ENCODE results near the gene RBMS3. TPM values are rescaled to one million over a fixed set of nuclear protein-coding genes. Genes with fewer than 3 reads are reported as not detected.

The RBMS3 gene
- total RNA-seq, 1 donor: 2.1 TPM

GRCh38 chr3:29829340-29829739, 548.5 kb downstream of the RBMS3 start:
- Histone ChIP-seq H3K27me3 (ENCODE audit: insufficient read depth, low read length) (no peaks in the 10 kb centered on the region), H3K9me3 (ENCODE audit: low read depth, low read length) (no peaks in the 10 kb centered on the region), H3K4me3 (ENCODE audit: low read length) (no peak overlapping the region), H3K4me1 (ENCODE audit: insufficient read depth, low read length) (no peaks in the 10 kb centered on the region)

DNA sequence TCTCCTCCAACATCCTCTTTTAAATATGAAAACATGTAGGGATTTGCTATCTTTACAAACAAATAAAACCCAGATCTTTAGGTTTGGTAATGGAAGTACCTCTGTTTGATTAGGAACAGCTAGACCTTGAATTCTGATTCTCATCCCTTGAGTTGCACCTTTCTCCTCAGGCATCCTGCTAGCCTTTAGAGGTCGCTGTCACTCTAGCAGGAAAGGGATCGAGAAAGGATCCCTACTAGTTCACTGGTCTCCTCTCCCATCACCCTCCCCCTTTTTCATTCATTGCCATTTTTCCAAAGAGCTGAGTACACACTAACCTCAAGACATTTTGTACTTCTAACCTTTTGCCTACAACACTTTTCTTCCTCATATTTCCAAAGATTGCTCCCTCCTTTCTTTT, 569.8 kb downstream of the RBMS3 start:
- Histone ChIP-seq H3K4me1 (ENCODE audit: insufficient read depth, low read length) (no peaks in the 10 kb centered on the region), H3K4me3 (ENCODE audit: low read length) (no peak overlapping the region), H3K9me3 (ENCODE audit: low read depth, low read length) (no peaks in the 10 kb centered on the region), H3K27me3 (ENCODE audit: insufficient read depth, low read length) (no peaks in the 10 kb centered on the region)

DNA sequence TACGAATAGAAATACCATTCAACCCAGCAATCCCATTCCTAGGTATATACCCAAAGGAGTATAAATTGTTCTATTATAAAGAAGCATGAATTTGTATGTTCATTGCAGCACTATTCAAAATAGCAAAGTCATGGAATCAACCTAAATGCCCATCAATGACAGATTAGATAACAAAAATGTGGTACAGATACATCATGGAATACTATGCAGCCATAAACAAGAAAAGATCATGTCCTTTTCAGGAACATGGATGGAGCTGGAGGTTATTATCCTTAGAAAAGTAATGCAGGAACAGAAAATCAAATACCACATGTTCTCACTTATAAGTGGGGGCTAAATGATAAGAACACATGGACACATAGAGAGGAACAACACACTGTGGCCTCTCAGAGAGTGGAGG, 571.9 kb downstream of the RBMS3 start:
- no peak overlapping the region for H3K4me3 ChIP-seq (ENCODE audit: low read length)
- H3K4me1 ChIP-seq (ENCODE audit: insufficient read depth, low read length): no peaks in the 10 kb centered on the region
- no peaks in the 10 kb centered on the region for H3K9me3 ChIP-seq (ENCODE audit: low read depth, low read length)
- no peaks in the 10 kb centered on the region for H3K27me3 ChIP-seq (ENCODE audit: insufficient read depth, low read length)

- Histone ChIP-seq H3K27me3 (ENCODE audit: insufficient read depth, low read length) (no peaks in the 10 kb centered on the region), H3K4me3 (ENCODE audit: low read length) (no peak overlapping the region), H3K9me3 (ENCODE audit: low read depth, low read length) (no peaks in the 10 kb centered on the region), H3K4me1 (ENCODE audit: insufficient read depth, low read length) (no peaks in the 10 kb centered on the region)
Measured at GRCh38 chr3:29853841-29854397, 573.0 kb downstream of the RBMS3 start.

DNA sequence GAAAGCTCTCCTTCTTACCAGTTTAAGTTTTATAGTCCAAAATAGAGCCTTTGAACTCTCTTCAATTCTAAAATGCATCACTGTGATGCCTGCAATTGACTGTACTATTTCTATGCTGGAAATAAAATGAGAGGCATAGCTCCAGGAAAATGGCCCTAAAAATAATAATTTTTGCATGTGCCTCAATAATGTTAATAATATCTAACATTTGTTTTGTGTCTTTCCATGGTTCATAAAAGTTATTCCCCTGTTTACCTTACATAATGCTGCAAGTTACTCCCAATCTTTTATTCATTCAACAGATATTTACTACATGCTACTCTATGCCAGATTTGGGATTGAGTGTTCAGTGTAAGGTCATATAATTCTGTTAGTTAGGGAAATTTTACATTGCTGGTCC, 574.0 kb downstream of the RBMS3 start:
- H3K27me3 ChIP-seq (ENCODE audit: insufficient read depth, low read length): no peaks in the 10 kb centered on the region
- no peaks in the 10 kb centered on the region for H3K9me3 ChIP-seq (ENCODE audit: low read depth, low read length)
- H3K4me3 ChIP-seq (ENCODE audit: low read length): no peak overlapping the region
- H3K4me1 ChIP-seq (ENCODE audit: insufficient read depth, low read length): no peaks in the 10 kb centered on the region

DNA sequence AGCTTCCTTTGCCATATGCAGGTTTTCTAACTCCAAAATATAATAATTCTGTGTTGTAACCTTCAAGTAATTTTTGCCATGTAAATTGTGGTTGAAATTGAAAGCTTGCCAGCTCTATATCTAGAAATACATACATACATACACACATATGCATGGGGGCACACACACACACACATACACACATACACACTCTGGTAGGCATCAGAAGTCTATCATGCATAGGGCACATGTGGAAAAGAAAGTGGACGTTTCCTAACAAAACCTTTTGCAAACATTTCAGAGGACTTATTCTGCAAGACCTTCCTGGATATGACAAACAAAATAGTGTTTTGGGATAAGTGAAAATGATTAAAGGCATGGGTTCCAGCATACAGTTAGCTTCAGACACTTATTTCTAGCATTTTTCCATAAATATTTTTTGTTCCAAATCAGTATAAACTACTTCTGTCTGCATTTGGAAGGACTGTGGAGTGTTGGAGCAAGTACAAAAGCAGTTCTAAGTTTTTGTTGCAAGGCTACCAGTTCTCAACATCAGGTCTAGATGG, 578.9 kb downstream of the RBMS3 start:
- Histone ChIP-seq H3K27me3 (ENCODE audit: insufficient read depth, low read length) (no peaks in the 10 kb centered on the region), H3K9me3 (ENCODE audit: low read depth, low read length) (no peaks in the 10 kb centered on the region), H3K4me3 (ENCODE audit: low read length) (no peak overlapping the region), H3K4me1 (ENCODE audit: insufficient read depth, low read length) (no peaks in the 10 kb centered on the region)

- no peaks in the 10 kb centered on the region for H3K27me3 ChIP-seq (ENCODE audit: insufficient read depth, low read length)
- no peaks in the 10 kb centered on the region for H3K4me1 ChIP-seq (ENCODE audit: insufficient read depth, low read length)
- H3K9me3 ChIP-seq (ENCODE audit: low read depth, low read length): no peaks in the 10 kb centered on the region
- H3K4me3 ChIP-seq (ENCODE audit: low read length): no peak overlapping the region
Measured at GRCh38 chr3:29864809-29865208, 583.9 kb downstream of the RBMS3 start.

- no peaks in the 10 kb centered on the region for H3K9me3 ChIP-seq (ENCODE audit: low read depth, low read length)
- no peaks in the 10 kb centered on the region for H3K27me3 ChIP-seq (ENCODE audit: insufficient read depth, low read length)
- no peaks in the 10 kb centered on the region for H3K4me1 ChIP-seq (ENCODE audit: insufficient read depth, low read length)
- no peak overlapping the region for H3K4me3 ChIP-seq (ENCODE audit: low read length)
Measured at GRCh38 chr3:29868543-29869101, 587.8 kb downstream of the RBMS3 start.

DNA sequence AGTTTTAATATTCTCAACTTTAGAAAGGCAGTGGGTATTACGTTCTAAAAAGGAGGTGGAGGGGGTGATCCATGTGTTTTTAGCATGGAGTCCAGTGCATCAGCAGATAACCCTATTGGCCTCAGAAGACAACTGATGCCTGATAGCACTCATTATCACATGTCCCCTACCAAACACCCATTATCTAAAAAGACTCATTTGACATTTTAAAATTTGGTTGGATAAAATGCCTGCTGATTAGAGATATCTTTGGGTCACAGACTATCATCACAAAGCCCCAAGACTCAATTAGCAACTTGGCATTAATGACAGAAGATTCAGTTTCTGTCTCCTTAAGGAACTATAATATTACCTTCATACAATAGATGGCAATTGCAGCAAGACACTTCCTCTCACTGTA, 589.3 kb downstream of the RBMS3 start:
- Histone ChIP-seq H3K4me3 (ENCODE audit: low read length) (no peak overlapping the region), H3K9me3 (ENCODE audit: low read depth, low read length) (no peaks in the 10 kb centered on the region), H3K4me1 (ENCODE audit: insufficient read depth, low read length) (no peaks in the 10 kb centered on the region), H3K27me3 (ENCODE audit: insufficient read depth, low read length) (no peaks in the 10 kb centered on the region)

DNA sequence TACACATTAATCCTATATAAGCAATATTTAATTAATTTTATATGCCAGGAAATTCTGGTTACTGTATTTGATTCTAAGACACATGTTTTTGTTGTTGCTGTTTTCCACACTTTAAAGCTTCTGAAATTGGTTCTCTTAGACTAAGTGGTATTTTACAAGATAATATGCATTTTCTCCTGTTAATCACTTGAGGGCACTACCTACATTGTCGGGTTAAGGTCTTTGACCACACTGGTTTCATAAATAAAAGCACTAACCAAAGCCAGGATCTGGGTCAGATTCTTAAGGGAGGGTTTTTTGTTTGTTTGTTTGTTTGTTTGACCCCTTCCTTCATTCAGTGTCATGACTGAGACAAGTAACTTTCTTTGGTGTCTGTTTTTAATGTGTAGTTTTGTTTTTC, 590.2 kb downstream of the RBMS3 start:
- Histone ChIP-seq H3K4me1 (ENCODE audit: insufficient read depth, low read length) (no peaks in the 10 kb centered on the region), H3K9me3 (ENCODE audit: low read depth, low read length) (no peaks in the 10 kb centered on the region), H3K27me3 (ENCODE audit: insufficient read depth, low read length) (no peaks in the 10 kb centered on the region), H3K4me3 (ENCODE audit: low read length) (no peak overlapping the region)

- Histone ChIP-seq H3K9me3 (ENCODE audit: low read depth, low read length) (no peaks in the 10 kb centered on the region), H3K27me3 (ENCODE audit: insufficient read depth, low read length) (no peaks in the 10 kb centered on the region), H3K4me3 (ENCODE audit: low read length) (no peak overlapping the region), H3K4me1 (ENCODE audit: insufficient read depth, low read length) (no peaks in the 10 kb centered on the region)
Measured at GRCh38 chr3:29880809-29881208, 599.9 kb downstream of the RBMS3 start.

DNA sequence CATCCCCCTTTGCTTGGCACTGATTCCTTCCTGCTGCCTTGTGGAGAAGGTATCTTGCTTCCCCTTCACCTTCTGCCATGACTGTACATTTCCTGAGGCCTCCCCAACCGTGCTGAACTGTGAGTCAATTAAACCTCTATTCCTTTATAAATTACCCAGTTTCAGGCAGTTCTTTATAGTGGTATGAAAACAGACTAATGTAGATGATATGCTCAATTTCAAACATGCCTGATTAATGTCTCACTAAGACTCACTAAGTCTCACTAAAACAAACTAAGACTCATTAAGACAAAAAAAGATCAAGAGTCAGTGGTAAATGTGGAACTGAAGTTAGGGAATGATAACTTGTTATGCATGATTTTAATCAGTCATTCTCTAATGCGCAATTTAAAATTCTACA, 606.6 kb downstream of the RBMS3 start:
- H3K9me3 ChIP-seq (ENCODE audit: low read depth, low read length): no peaks in the 10 kb centered on the region
- H3K4me3 ChIP-seq (ENCODE audit: low read length): no peak overlapping the region
- no peaks in the 10 kb centered on the region for H3K27me3 ChIP-seq (ENCODE audit: insufficient read depth, low read length)
- no peaks in the 10 kb centered on the region for H3K4me1 ChIP-seq (ENCODE audit: insufficient read depth, low read length)

DNA sequence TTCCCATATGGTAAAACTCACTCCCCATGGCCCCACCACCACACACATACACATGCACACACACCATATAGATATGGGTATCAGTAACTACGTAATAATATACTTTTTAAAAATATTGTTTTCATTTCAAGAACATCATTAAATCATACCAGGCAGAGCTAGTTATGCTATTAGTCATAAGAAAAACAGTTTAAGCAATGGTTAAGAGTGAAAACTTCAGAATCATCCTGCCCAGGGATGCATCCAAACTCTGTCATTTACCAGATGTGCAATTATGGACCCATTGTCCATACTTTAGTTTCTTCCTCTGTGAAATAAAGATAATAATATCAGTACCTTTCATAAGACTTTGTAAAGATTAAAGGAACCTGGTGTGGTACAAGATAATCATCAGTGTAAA, 608.3 kb downstream of the RBMS3 start:
- H3K4me3 ChIP-seq (ENCODE audit: low read length): no peak overlapping the region
- H3K9me3 ChIP-seq (ENCODE audit: low read depth, low read length): no peaks in the 10 kb centered on the region
- no peaks in the 10 kb centered on the region for H3K27me3 ChIP-seq (ENCODE audit: insufficient read depth, low read length)
- no peaks in the 10 kb centered on the region for H3K4me1 ChIP-seq (ENCODE audit: insufficient read depth, low read length)

DNA sequence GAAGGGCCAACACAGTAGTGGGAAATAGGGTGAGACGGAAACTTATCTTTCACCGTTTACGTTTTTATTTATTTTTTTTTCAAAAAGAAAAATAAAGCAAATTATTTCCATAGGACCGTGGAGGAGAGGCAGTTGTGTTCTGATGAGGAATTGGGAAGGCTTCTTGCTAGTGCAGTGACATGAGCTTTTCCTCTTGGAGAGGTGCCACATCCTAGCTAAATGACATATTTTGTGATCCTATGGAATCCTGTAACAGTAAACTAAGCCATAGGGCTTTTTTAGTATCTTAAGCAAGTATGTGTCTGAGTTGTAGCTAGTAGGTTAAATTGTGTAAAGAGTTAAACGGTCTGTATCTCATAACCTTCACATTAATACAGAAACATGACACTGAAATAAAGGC, 609.9 kb downstream of the RBMS3 start:
- H3K4me3 ChIP-seq (ENCODE audit: low read length): no peak overlapping the region
- H3K9me3 ChIP-seq (ENCODE audit: low read depth, low read length): no peaks in the 10 kb centered on the region
- no peaks in the 10 kb centered on the region for H3K4me1 ChIP-seq (ENCODE audit: insufficient read depth, low read length)
- no peaks in the 10 kb centered on the region for H3K27me3 ChIP-seq (ENCODE audit: insufficient read depth, low read length)

DNA sequence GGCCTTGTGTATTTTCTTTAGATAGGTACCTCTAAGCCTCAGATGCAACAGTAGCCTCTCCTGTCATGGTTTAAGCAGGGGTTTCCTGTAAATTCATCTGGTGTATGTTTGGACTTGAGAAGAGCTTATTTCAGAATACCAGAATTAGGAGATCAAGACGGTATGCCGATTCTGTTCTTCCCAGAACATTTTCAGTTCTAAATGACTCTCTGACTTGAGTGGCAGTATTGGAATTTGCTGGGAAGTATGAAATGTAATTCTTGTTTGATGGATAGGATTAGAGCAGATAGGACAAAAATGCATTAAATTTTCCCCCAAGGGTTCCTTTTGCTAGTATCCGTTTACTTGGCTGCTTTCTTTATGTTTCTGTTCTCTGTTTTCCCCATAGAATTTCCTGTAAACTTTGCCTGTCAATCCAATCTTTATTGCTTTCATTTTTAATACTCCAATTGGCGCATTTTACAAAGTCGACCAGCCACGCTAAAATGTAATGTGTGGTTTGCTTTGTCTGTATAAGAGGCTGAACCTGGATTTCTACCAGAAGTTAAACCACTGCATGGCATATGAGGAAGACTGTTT, 612.2 kb downstream of the RBMS3 start:
- no peaks in the 10 kb centered on the region for H3K27me3 ChIP-seq (ENCODE audit: insufficient read depth, low read length)
- H3K9me3 ChIP-seq (ENCODE audit: low read depth, low read length): no peaks in the 10 kb centered on the region
- H3K4me3 ChIP-seq (ENCODE audit: low read length): no peak overlapping the region
- H3K4me1 ChIP-seq (ENCODE audit: insufficient read depth, low read length): no peaks in the 10 kb centered on the region

DNA sequence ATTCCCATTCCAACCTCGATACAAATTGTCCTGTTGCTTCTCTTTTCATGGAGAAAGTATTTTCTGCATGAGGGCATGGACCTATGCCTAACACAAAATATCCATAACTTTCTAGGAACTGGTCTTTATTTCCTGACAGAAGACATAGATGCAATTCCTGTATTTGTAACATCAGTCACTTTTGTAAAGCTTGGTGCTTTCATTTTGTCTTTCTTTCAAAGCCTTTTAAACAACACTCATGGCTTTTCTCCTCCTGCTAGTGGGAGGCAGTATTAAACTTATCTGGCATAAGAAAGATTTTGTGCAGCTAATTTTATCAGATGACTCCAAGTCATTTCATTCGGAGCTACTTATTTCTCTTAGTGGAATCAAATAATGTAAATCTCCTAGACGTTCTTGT, 616.0 kb downstream of the RBMS3 start:
- H3K4me3 ChIP-seq (ENCODE audit: low read length): no peak overlapping the region
- H3K9me3 ChIP-seq (ENCODE audit: low read depth, low read length): no peaks in the 10 kb centered on the region
- no peaks in the 10 kb centered on the region for H3K4me1 ChIP-seq (ENCODE audit: insufficient read depth, low read length)
- no peaks in the 10 kb centered on the region for H3K27me3 ChIP-seq (ENCODE audit: insufficient read depth, low read length)
